ENCODE data around the gene FOXL1. TPM values are rescaled to one million over a fixed set of nuclear protein-coding genes. Genes with fewer than 3 reads are reported as not detected.

The FOXL1 gene
- polyA plus RNA-seq, 2 donors: 0.08 to 0.11 TPM

DNA sequence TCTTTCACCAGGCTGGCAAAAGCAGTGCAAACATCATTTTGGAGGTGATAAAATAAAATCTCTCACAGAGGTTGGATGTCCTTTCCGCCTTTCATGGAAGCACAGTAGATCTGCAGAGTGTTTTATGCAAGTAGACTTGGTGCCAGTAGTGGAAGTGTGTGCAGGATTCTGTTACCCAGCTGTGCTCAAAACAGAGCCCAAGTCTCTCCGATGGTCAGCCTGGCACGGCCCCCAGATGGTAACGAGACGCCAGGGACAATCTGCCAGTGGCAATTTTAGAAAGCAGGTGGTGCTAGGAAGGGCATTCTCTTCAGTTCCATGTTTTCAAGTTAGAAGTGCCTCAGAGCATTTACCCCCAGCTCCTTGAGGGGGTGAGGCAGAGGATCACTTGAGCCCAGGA is 21.8 kb upstream of the FOXL1 start:
- Histone ChIP-seq H3K9me3 (ENCODE audit: control insufficient read depth in 2 of 2, insufficient read depth in 1 of 2, low read depth in 1 of 2, low read length in 1 of 2) (no peaks in the 10 kb centered on the region), H3K36me3 (ENCODE audit: control insufficient read depth in 2 of 2, insufficient read depth in 2 of 2, low read length in 1 of 2) (peaks cover 0 to under 1% of the 10 kb centered on the region in 2 donors), H3K27me3 (ENCODE audit: control insufficient read depth in 1 of 2, insufficient read depth in 2 of 2, low read length in 2 of 2) (no peaks in the 10 kb centered on the region), H3K4me3 (ENCODE audit: low read depth in 1 of 2, low read length in 2 of 2) (no peak overlapping the region), H3K4me1 (ENCODE audit: control insufficient read depth in 2 of 2, insufficient read depth in 2 of 2, low read length in 1 of 2) (peaks cover 0 to 9% of the 10 kb centered on the region in 2 donors), H3K27ac (ENCODE audit: low read depth in 2 of 2, low read length in 1 of 2) (no peak overlapping the region)
- 64 to 71% methylated on average over 5 of the region's 5 CpGs for WGBS, 2 donors

DNA sequence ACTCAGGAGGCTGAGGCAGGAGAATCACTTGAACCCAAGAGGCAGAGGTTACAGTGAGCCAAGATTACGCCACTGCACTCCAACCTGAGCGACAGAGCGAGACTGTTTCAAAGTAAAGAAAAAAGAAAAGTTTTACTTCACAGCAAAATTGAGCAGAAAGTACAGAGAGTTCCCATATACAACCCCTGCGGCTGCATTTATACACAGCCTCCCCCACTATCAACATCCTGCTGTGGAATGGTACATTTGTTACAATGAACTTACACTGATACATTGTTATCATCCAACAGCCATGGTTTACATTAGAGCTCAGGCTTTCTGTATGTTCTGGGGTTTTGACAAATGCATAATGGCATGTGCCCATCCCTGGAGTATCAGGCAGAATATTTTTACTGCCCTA is 20.8 kb upstream of the FOXL1 start:
- Histone ChIP-seq H3K36me3 (ENCODE audit: control insufficient read depth in 2 of 2, insufficient read depth in 2 of 2, low read length in 1 of 2) (no peaks in the 10 kb centered on the region), H3K4me3 (ENCODE audit: low read depth in 1 of 2, low read length in 2 of 2) (no peak overlapping the region), H3K27ac (ENCODE audit: low read depth in 2 of 2, low read length in 1 of 2) (no peak overlapping the region), H3K4me1 (ENCODE audit: control insufficient read depth in 2 of 2, insufficient read depth in 2 of 2, low read length in 1 of 2) (peaks cover 0 to 9% of the 10 kb centered on the region in 2 donors), H3K9me3 (ENCODE audit: control insufficient read depth in 2 of 2, insufficient read depth in 1 of 2, low read depth in 1 of 2, low read length in 1 of 2) (no peaks in the 10 kb centered on the region), H3K27me3 (ENCODE audit: control insufficient read depth in 1 of 2, insufficient read depth in 2 of 2, low read length in 2 of 2) (no peaks in the 10 kb centered on the region)
- WGBS, 2 donors: 75 to 78% methylated on average over 4 of the region's 4 CpGs

DNA sequence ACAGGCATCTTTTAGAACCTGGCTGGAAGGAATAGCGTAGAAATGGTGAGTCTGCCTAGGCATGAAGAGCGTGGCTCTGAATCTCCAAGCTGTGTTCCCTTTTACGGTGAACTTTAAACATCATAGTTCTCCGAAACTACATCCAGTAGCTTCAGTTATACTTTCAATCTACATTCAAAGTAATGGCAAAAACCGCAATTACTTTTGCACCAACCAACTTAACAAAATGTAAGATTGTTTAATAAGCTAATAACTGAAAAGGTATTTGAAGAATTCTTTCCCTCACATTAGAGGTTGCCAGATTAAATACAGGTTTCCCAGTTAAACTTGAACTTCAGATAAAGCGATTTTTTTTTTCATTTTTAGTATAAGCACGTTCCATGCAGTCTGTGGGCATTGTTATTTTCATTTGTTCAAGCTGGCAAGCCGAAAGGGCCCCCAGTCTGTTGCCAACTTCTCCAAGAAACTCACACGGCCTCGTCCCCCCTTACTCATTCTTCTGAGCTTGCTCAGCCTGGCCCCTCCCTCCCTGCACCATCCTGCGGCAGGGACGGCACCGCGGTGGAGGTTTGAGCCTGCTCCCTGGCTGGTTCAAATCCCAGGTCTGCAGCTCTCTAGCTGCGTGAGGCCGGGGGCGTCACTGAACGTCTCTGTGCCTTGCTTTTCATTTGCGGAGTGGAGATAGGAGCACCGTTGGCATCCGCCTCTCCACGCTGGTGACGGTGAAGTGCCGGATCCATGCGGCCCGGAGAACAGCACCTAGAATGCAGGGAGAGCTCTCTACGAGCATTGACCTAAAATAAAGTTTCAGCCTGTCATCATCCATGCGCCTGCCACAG is 19.8 kb upstream of the FOXL1 start:
- no peak overlapping the region for H3K4me3 ChIP-seq (ENCODE audit: low read depth in 1 of 2, low read length in 2 of 2)
- no peaks in the 10 kb centered on the region for H3K9me3 ChIP-seq (ENCODE audit: control insufficient read depth in 2 of 2, insufficient read depth in 1 of 2, low read depth in 1 of 2, low read length in 1 of 2)
- no peaks in the 10 kb centered on the region for H3K36me3 ChIP-seq (ENCODE audit: control insufficient read depth in 2 of 2, insufficient read depth in 2 of 2, low read length in 1 of 2)
- WGBS, 2 donors: 67 to 69% methylated on average over 28 of the region's 28 CpGs
- no peak overlapping the region for H3K27ac ChIP-seq (ENCODE audit: low read depth in 2 of 2, low read length in 1 of 2)
- no peaks in the 10 kb centered on the region for H3K27me3 ChIP-seq (ENCODE audit: control insufficient read depth in 1 of 2, insufficient read depth in 2 of 2, low read length in 2 of 2)
- H3K4me1 ChIP-seq (ENCODE audit: control insufficient read depth in 2 of 2, insufficient read depth in 2 of 2, low read length in 1 of 2): peaks cover 0 to 9% of the 10 kb centered on the region in 2 donors

DNA sequence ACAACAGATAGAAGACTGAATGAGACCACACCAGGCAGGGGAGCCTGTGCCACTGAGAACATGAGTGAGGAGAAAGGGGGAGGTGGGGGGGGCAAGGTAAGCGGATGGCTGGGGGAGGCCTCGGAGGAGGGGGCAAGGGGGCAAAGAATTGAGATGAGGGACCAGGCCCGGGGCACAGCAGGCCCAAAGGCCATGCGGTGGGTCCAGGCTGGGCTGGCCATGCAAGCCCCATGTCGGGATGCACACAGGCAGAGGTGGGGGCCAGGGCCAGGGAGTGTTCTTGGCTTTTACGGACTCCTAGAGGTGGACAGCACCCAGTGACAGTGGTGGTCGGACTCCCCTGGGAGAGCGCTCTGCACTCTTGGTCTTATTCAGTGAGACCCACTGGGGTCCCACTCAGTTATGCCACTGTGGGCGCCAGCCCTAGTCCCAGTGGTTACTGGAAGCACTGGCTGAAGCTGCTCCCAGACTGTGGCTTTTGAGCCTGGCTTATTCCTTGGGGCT is 18.5 kb upstream of the FOXL1 start:
- Histone ChIP-seq H3K4me1 (ENCODE audit: control insufficient read depth in 2 of 2, insufficient read depth in 2 of 2, low read length in 1 of 2) (peaks cover 0 to 6% of the 10 kb centered on the region in 2 donors), H3K9me3 (ENCODE audit: control insufficient read depth in 2 of 2, insufficient read depth in 1 of 2, low read depth in 1 of 2, low read length in 1 of 2) (no peaks in the 10 kb centered on the region), H3K4me3 (ENCODE audit: low read depth in 1 of 2, low read length in 2 of 2) (no peak overlapping the region), H3K36me3 (ENCODE audit: control insufficient read depth in 2 of 2, insufficient read depth in 2 of 2, low read length in 1 of 2) (no peaks in the 10 kb centered on the region), H3K27me3 (ENCODE audit: control insufficient read depth in 1 of 2, insufficient read depth in 2 of 2, low read length in 2 of 2) (peaks cover 0 to 3% of the 10 kb centered on the region in 2 donors), H3K27ac (ENCODE audit: low read depth in 2 of 2, low read length in 1 of 2) (no peak overlapping the region)
- WGBS, 2 donors: 86 to 87% methylated on average over 7 to 9 of the region's 9 CpGs

DNA sequence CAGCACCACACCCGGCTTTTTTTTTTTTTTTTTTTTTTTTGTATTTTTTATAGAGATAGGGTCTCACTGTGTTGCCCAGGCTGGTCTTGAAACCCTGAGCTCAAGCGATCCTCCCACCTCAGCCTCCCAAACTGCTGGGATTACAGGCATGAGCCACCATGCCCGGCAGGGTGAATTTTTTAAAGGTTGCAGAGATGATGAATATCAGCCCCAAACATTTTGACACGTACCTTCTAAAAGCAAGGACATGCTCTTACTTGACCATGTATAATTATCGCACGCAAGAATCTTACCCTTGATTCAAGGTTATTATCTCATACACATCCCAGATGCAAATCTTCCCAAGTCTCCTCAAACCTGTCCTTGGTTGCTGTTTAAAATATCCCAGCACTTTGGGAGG is 16.0 kb upstream of the FOXL1 start:
- Histone ChIP-seq H3K4me1 (ENCODE audit: control insufficient read depth in 2 of 2, insufficient read depth in 2 of 2, low read length in 1 of 2) (peaks cover 0 to 2% of the 10 kb centered on the region in 2 donors), H3K27ac (ENCODE audit: low read depth in 2 of 2, low read length in 1 of 2) (no peak overlapping the region), H3K27me3 (ENCODE audit: control insufficient read depth in 1 of 2, insufficient read depth in 2 of 2, low read length in 2 of 2) (peaks cover 3 to 7% of the 10 kb centered on the region in 2 donors), H3K4me3 (ENCODE audit: low read depth in 1 of 2, low read length in 2 of 2) (no peak overlapping the region), H3K36me3 (ENCODE audit: control insufficient read depth in 2 of 2, insufficient read depth in 2 of 2, low read length in 1 of 2) (no peaks in the 10 kb centered on the region), H3K9me3 (ENCODE audit: control insufficient read depth in 2 of 2, insufficient read depth in 1 of 2, low read depth in 1 of 2, low read length in 1 of 2) (no peaks in the 10 kb centered on the region)
- WGBS, 2 donors: 60 to 65% methylated on average over 6 of the region's 6 CpGs

DNA sequence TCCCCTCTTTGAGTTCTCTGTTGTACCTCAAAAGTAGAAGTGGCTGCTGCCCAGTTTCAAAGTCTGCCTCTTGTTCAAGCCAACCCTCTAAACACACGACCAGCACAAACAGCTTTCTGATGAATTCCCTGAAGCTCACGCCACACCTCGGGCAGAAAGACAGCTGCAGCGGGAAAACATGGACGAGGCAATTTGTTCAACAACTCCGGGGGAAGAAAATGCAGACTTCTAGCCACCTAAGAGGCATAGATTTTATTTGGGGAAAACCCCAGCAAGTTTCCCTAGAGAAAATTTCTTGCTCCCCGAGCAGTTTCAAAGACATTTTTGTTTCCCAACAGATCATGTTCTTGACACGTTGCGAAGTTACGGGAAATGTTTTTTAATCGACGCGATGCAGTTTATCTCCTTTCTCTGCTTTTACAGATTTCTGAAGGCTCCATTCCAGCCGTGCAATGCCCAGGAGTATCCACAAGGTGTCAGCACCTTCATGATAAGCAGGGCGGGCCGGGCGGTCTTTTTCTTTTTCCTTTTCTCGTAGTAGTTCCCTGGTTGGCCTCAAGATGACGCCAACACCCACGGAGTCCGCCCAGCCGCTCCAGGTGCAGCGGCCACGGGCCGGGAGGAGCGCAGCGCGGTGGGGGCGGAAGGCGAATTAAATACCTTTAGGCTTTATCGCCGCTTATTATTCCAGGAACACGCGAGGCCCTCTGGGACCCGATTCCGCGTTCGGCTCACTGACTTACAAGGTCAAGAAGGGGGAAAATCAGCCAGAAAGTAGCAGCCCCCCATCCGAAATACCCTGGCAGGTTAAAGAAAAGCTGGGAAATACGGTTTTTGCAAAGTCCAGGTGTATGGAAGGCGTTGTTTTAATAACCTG is 14.6 kb upstream of the FOXL1 start:
- 1% methylated on average over 41 of the region's 41 CpGs for WGBS, 2 donors
- no peak overlapping the region for H3K4me3 ChIP-seq (ENCODE audit: low read depth in 1 of 2, low read length in 2 of 2)
- peaks cover 9% of the 10 kb centered on the region in 2 donors for H3K27me3 ChIP-seq (ENCODE audit: control insufficient read depth in 1 of 2, insufficient read depth in 2 of 2, low read length in 2 of 2)
- no peak overlapping the region for H3K27ac ChIP-seq (ENCODE audit: low read depth in 2 of 2, low read length in 1 of 2)
- H3K36me3 ChIP-seq (ENCODE audit: control insufficient read depth in 2 of 2, insufficient read depth in 2 of 2, low read length in 1 of 2): no peaks in the 10 kb centered on the region
- H3K9me3 ChIP-seq (ENCODE audit: control insufficient read depth in 2 of 2, insufficient read depth in 1 of 2, low read depth in 1 of 2, low read length in 1 of 2): no peaks in the 10 kb centered on the region
- H3K4me1 ChIP-seq (ENCODE audit: control insufficient read depth in 2 of 2, insufficient read depth in 2 of 2, low read length in 1 of 2): peaks cover 0 to 2% of the 10 kb centered on the region in 2 donors

GRCh38 chr16:86565181-86565631 is 13.1 kb upstream of the FOXL1 start:
- Histone ChIP-seq H3K4me3 (ENCODE audit: low read depth in 1 of 2, low read length in 2 of 2) (no peak overlapping the region), H3K36me3 (ENCODE audit: control insufficient read depth in 2 of 2, insufficient read depth in 2 of 2, low read length in 1 of 2) (no peaks in the 10 kb centered on the region), H3K4me1 (ENCODE audit: control insufficient read depth in 2 of 2, insufficient read depth in 2 of 2, low read length in 1 of 2) (peaks cover 0 to 2% of the 10 kb centered on the region in 2 donors), H3K9me3 (ENCODE audit: control insufficient read depth in 2 of 2, insufficient read depth in 1 of 2, low read depth in 1 of 2, low read length in 1 of 2) (no peaks in the 10 kb centered on the region), H3K27me3 (ENCODE audit: control insufficient read depth in 1 of 2, insufficient read depth in 2 of 2, low read length in 2 of 2) (peaks cover 12 to 17% of the 10 kb centered on the region in 2 donors), H3K27ac (ENCODE audit: low read depth in 2 of 2, low read length in 1 of 2) (no peak overlapping the region)
- WGBS, 2 donors: 53 to 55% methylated on average over 16 of the region's 16 CpGs

DNA sequence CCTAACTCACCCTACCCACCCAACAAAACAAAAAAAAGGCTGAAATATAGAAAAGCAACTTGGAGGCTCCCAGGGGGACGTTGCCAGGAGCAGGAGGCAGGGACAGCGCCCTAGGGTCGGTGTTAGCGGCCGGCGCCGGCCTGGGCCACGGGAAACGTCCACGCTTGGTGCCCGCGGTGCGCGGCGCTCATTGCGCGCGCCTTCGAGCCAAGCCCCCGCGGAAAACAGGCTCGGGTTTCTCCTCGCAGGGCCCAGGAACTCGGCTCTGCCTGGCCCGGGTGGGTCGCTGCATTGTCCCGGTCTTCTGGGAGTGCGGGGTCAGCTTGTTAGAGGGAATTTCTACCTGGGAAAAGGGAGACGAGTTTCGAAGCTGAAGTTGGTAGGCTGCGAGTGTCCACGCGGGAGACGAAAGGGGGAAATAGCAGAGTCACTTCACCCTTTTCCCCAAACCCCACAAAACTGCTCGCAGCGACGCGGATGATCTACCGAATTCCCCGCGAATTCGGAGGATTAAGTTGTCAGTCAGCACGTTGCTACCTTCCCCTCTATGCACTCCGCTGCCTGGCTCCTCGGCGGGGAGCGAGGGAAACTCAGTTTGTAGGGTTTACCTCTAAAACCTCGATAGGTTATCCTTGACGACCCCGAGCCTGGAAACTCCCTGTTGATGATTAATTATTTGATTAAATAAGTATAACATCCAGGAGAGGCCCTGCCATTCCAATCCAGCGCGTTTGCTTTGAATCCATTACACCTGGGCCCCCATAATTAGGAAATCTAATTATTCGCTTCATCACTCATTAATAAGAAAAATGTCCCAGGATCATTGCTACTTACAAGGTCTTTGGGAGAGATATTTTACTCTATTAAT is 12.5 kb upstream of the FOXL1 start:
- Histone ChIP-seq H3K9me3 (ENCODE audit: control insufficient read depth in 2 of 2, insufficient read depth in 1 of 2, low read depth in 1 of 2, low read length in 1 of 2) (no peaks in the 10 kb centered on the region), H3K27ac (ENCODE audit: low read depth in 2 of 2, low read length in 1 of 2) (no peak overlapping the region), H3K4me1 (ENCODE audit: control insufficient read depth in 2 of 2, insufficient read depth in 2 of 2, low read length in 1 of 2) (peaks cover 0 to 2% of the 10 kb centered on the region in 2 donors), H3K36me3 (ENCODE audit: control insufficient read depth in 2 of 2, insufficient read depth in 2 of 2, low read length in 1 of 2) (no peaks in the 10 kb centered on the region), H3K4me3 (ENCODE audit: low read depth in 1 of 2, low read length in 2 of 2) (no peak overlapping the region), H3K27me3 (ENCODE audit: control insufficient read depth in 1 of 2, insufficient read depth in 2 of 2, low read length in 2 of 2) (peaks cover 12 to 17% of the 10 kb centered on the region in 2 donors)
- WGBS, 2 donors: 13 to 17% methylated on average over 52 to 53 of the region's 53 CpGs

DNA sequence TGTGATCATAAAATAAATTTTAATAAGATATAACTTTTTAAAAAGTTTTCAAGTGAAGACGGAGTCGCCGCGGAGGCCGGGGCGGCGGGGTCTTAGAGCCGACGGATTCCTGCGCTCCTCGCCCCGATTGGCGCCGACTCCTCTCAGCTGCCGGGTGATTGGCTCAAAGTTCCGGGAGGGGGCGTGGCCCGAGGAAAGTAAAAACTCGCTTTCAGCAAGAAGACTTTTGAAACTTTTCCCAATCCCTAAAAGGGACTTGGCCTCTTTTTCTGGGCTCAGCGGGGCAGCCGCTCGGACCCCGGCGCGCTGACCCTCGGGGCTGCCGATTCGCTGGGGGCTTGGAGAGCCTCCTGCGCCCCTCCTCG is 11.8 kb upstream of the FOXL1 start, which contains the start of gene FOXC2:
FOXC2 (plus strand) TSS at position 229 of the 365 bp plus-strand sequence. CDS start 507 bp downstream, outside the sequence.
- Histone ChIP-seq H3K4me3 (ENCODE audit: low read depth in 1 of 2, low read length in 2 of 2) (peak within 1 kb of the TSS; percentile 17 to 35), H3K27me3 (ENCODE audit: control insufficient read depth in 1 of 2, insufficient read depth in 2 of 2, low read length in 2 of 2) (peaks cover 16 to 20% of the 10 kb centered on the region in 2 donors), H3K27ac (ENCODE audit: low read depth in 2 of 2, low read length in 1 of 2) (no peak within 1 kb of the TSS), H3K36me3 (ENCODE audit: control insufficient read depth in 2 of 2, insufficient read depth in 2 of 2, low read length in 1 of 2) (no peaks in the 10 kb centered on the region), H3K9me3 (ENCODE audit: control insufficient read depth in 2 of 2, insufficient read depth in 1 of 2, low read depth in 1 of 2, low read length in 1 of 2) (no peaks in the 10 kb centered on the region), H3K4me1 (ENCODE audit: control insufficient read depth in 2 of 2, insufficient read depth in 2 of 2, low read length in 1 of 2) (peaks cover 0 to 2% of the 10 kb centered on the region in 2 donors)
- 1% methylated on average over 30 of the region's 30 CpGs for WGBS, 2 donors

Measured in esophagus (tissue), 2 donors.